ENCODE measurements around the gene PIN1.

- TF ChIP-seq CTCF (IDR thresholded peaks at IDR 0.05; ENCODE audit: poor library complexity, severe bottlenecking) (no peak), EP300 (conservative IDR thresholded peaks at IDR 0.05; ENCODE audit: poor library complexity, severe bottlenecking) (no peak), POLR2AphosphoS5 (IDR thresholded peaks at IDR 0.05) (no peak), REST (IDR thresholded peaks at IDR 0.05; ENCODE audit: borderline replicate concordance) (no peak), EZH2 (IDR thresholded peaks at IDR 0.05; ENCODE audit: borderline replicate concordance, insufficient read depth, low read length, poor library complexity, severe bottlenecking) (no peak), SMC3 (conservative IDR thresholded peaks at IDR 0.05; ENCODE audit: poor library complexity) (no peak), TAF1 (IDR thresholded peaks at IDR 0.05; ENCODE audit: low read depth) (no peak), MXI1 (conservative IDR thresholded peaks at IDR 0.05; ENCODE audit: poor library complexity, severe bottlenecking) (no peak), RAD21 (conservative IDR thresholded peaks at IDR 0.05) (no peak)
These were observed 802 bp upstream of the PIN1 start for GRCh38 chr19:9834307-9834725.
